VCaP (cell line): Measurements from ENCODE around the gene CTSL.

ENCODE experiments used
- H3K27ac ChIP-seq: fragments of 450-650 bp; 2 replicates; pipeline ENCODE4 v1.5.1; 2017
- TF ChIP-seq, protein P1 (sequence below): fragments of 450-650 bp; conservative IDR thresholded peaks from 2 replicates; pipeline ENCODE4 v1.5.1; 2017; ENCODE audit warnings: mild to moderate bottlenecking, moderate library complexity

The CTSL gene

GRCh38 chr9:87731321-87731720 lies 5.4 kb downstream of the CTSL start:
- TF ChIP-seq, protein P1, sequence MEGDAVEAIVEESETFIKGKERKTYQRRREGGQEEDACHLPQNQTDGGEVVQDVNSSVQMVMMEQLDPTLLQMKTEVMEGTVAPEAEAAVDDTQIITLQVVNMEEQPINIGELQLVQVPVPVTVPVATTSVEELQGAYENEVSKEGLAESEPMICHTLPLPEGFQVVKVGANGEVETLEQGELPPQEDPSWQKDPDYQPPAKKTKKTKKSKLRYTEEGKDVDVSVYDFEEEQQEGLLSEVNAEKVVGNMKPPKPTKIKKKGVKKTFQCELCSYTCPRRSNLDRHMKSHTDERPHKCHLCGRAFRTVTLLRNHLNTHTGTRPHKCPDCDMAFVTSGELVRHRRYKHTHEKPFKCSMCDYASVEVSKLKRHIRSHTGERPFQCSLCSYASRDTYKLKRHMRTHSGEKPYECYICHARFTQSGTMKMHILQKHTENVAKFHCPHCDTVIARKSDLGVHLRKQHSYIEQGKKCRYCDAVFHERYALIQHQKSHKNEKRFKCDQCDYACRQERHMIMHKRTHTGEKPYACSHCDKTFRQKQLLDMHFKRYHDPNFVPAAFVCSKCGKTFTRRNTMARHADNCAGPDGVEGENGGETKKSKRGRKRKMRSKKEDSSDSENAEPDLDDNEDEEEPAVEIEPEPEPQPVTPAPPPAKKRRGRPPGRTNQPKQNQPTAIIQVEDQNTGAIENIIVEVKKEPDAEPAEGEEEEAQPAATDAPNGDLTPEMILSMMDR = no peak
- H3K27ac ChIP-seq = no peak overlapping the region

GRCh38 chr9:87732344-87732743 lies 6.4 kb downstream of the CTSL start:
- TF ChIP-seq, protein P1 = no peak
- no peak overlapping the region for H3K27ac ChIP-seq

DNA sequence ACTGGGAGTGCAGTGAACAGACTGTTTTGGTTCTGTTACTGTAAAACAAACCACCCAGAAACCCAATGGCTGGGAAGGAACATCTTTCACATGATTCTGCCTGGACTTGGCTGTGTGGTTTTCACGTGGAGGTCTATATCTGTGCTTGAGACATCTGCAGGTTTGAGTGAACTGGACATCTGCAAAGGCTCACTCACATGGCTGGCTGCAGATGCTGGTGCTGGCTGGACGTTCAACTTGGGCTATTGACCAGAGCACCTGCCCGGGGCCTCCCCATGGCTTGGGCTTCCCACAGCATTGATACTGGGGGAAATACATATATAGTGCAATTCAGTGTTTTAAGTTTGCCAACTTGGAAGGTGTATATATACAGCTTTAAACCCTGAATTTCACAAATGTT lies 6.8 kb downstream of the CTSL start:
- TF ChIP-seq, protein P1 = no peak
- H3K27ac ChIP-seq = no peak overlapping the region

DNA sequence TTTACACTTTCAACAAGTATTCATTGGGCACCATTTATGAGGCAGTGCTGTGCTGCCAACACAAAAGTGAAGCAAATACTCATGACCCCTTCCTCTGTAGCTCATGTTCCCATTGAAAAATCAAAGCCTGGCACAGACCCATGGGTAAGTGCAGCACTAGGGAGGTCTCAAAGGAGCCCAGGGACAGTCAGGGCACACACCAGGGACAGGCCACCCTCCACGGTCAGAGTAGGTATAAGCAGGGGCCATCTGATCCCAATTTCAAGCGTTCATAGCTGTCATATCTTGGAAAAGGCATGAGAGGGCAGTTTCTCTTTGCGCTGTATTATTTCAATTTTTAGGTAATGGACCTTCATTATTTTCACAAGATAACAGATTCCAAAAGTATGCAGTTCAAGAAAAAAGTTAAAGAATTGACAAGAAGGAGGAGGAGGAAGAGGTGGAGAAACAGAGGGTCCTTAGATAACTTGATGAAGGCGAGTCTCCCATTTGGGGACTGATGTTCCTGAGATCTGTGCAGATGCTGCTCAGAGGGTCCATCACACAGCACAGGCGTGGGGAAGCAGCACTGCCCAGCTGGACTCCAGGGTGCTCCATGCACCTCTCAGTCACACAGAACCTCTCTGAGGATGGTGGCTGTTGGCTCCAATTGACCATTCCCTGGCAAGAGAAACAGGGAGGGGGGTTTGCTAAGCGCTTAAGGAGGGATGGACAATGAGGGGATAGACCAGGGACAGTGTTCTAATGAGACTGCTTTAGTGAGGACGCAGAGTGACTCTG lies 7.5 kb downstream of the CTSL start:
- TF ChIP-seq, protein P1 = no peak
- H3K27ac ChIP-seq = no peak overlapping the region

GRCh38 chr9:87734106-87734505 lies 8.2 kb downstream of the CTSL start:
- H3K27ac ChIP-seq = no peak overlapping the region
- TF ChIP-seq, protein P1 = no peak

DNA sequence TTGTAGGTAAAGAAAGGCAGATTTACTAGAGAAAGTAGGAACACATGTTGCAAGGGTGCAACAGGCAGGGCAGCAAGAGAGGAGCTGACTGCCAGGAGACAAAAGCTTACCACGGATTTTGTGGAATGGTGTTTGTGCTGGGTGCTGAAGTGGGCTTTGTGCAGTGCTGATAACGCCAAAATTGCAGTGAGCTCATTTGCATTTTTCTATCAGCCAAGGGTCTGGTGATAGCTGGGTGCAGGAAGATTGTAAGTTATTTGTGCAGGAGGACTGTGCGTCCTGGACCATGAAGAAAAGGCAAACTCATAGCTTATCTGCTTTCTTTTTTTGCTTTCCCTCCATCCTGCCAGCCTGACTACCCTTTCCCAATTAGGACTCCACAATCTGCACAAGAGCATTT lies 13.6 kb downstream of the CTSL start:
- TF ChIP-seq, protein P1 = no peak
- H3K27ac ChIP-seq = no peak overlapping the region

GRCh38 chr9:87740209-87740608 lies 14.3 kb downstream of the CTSL start:
- H3K27ac ChIP-seq = no peak overlapping the region
- TF ChIP-seq, protein P1 = no peak
